HepG2 (cell line): ENCODE measurements around the gene CDS1. TPM values are rescaled to one million over a fixed set of nuclear protein-coding genes. Genes with fewer than 3 reads are reported as not detected.

Experiments used
- ATF7 ChIP-seq, 2 experiments: fragments of 450-650 bp in 1 of 2; sonication (generic) in 1 of 2; formaldehyde crosslinking in 1 of 2; IDR thresholded peaks; 2 replicates each; pipeline versions ENCODE4 v1.4.0 to v1.6.1; 2016 to 2020; ENCODE audit warnings: antibody characterized with exemption in 1 of 2, mild to moderate bottlenecking in 1 of 2, missing genetic modification reagents in 1 of 2
- CHD4 ChIP-seq: fragments of 200-600 bp; sonication (generic); IDR thresholded peaks from 2 replicates; pipeline ENCODE4 v1.7.0; 2017; ENCODE audit warnings: mild to moderate bottlenecking, low read length, borderline replicate concordance
- CSRNP2 ChIP-seq: sonication (generic); formaldehyde crosslinking; conservative IDR thresholded peaks from 2 replicates; pipeline ENCODE4 v1.8.0; 2022; ENCODE audit warnings: low read depth, missing genetic modification reagents
- ELF3 ChIP-seq: IDR thresholded peaks from 2 replicates; pipeline ENCODE4 v1.6.1; 2016; ENCODE audit warnings: missing genetic modification reagents, missing compliant biosample characterization
- FOXO1 ChIP-seq: sonication (generic); formaldehyde crosslinking; IDR thresholded peaks from 2 replicates; pipeline ENCODE4 v1.4.0; 2020; ENCODE audit warnings: missing genetic modification reagents
- FOXP4 ChIP-seq: sonication (generic); formaldehyde crosslinking; IDR thresholded peaks from 2 replicates; pipeline ENCODE4 v1.4.0; 2020; ENCODE audit warnings: missing genetic modification reagents
- HDAC1 ChIP-seq: sonication (generic); formaldehyde crosslinking; IDR thresholded peaks from 2 replicates; pipeline ENCODE4 v1.5.1; 2020; ENCODE audit warnings: mild to moderate bottlenecking, missing genetic modification reagents
- IKZF5 ChIP-seq: IDR thresholded peaks from 2 replicates; pipeline ENCODE4 v1.6.1; 2018; ENCODE audit warnings: missing genetic modification reagents, mild to moderate bottlenecking, missing compliant biosample characterization
- KAT2B ChIP-seq: fragments of 150-350 bp; IDR thresholded peaks from 2 replicates; pipeline ENCODE4 v1.6.1; 2014; ENCODE audit warnings: low read depth, low read length, borderline replicate concordance
- MED1 ChIP-seq: sonication (generic); formaldehyde crosslinking; IDR thresholded peaks from 2 replicates; pipeline ENCODE4 v1.4.0; 2020; ENCODE audit warnings: missing genetic modification reagents
- MEF2D ChIP-seq: sonication (generic); formaldehyde crosslinking; IDR thresholded peaks from 2 replicates; pipeline ENCODE4 v1.5.1; 2020; ENCODE audit warnings: mild to moderate bottlenecking, missing genetic modification reagents
- MIXL1 ChIP-seq: IDR thresholded peaks from 2 replicates; pipeline ENCODE4 v1.6.1; 2016
- NCOR1 ChIP-seq: fragments of 200-600 bp; sonication (generic); IDR thresholded peaks from 2 replicates; pipeline ENCODE4 v1.7.0; 2017; ENCODE audit warnings: antibody characterized with exemption, low read length, borderline replicate concordance
- NR2F1 ChIP-seq, 2 experiments: fragments of 450-650 bp in 1 of 2; formaldehyde crosslinking in 1 of 2; IDR thresholded peaks; 2 replicates each; pipeline versions ENCODE4 v1.5.0 to v1.6.1; 2016 to 2020; ENCODE audit warnings: mild to moderate bottlenecking in 1 of 2, missing compliant biosample characterization in 1 of 2, missing genetic modification reagents in 1 of 2, moderate library complexity in 1 of 2
- SNAI1 ChIP-seq: sonication (generic); formaldehyde crosslinking; IDR thresholded peaks from 2 replicates; pipeline ENCODE4 v1.5.0; 2020; ENCODE audit warnings: mild to moderate bottlenecking, missing genetic modification reagents, borderline replicate concordance
- ZBTB14 ChIP-seq: sonication (generic); formaldehyde crosslinking; IDR thresholded peaks from 2 replicates; pipeline ENCODE4 v1.4.0; 2020; ENCODE audit warnings: missing genetic modification reagents
- ZBTB8A ChIP-seq: sonication (generic); formaldehyde crosslinking; IDR thresholded peaks from 2 replicates; pipeline ENCODE4 v1.4.0; 2020; ENCODE audit warnings: mild to moderate bottlenecking, low read depth, missing genetic modification reagents, borderline replicate concordance
- ZGPAT ChIP-seq: IDR thresholded peaks from 2 replicates; pipeline ENCODE4 v1.6.1; 2016; ENCODE audit warnings: mild to moderate bottlenecking
- ZNF232 ChIP-seq: sonication (generic); formaldehyde crosslinking; IDR thresholded peaks from 2 replicates; pipeline ENCODE4 v1.4.0; 2020; ENCODE audit warnings: missing genetic modification reagents, borderline replicate concordance
- ZNF451 ChIP-seq: sonication (generic); formaldehyde crosslinking; IDR thresholded peaks from 2 replicates; pipeline ENCODE4 v1.5.0; 2020; ENCODE audit warnings: mild to moderate bottlenecking, missing genetic modification reagents
- ZNF530 ChIP-seq: sonication (generic); formaldehyde crosslinking; IDR thresholded peaks from 2 replicates; pipeline ENCODE4 v1.5.0; 2020; ENCODE audit warnings: low read depth, mild to moderate bottlenecking, missing genetic modification reagents
- ZNF670 ChIP-seq: sonication (generic); formaldehyde crosslinking; IDR thresholded peaks from 2 replicates; pipeline ENCODE4 v1.8.0; 2022; ENCODE audit warnings: mild to moderate bottlenecking, missing genetic modification reagents, borderline replicate concordance
- ZNF792 ChIP-seq: IDR thresholded peaks from 2 replicates; pipeline ENCODE4 v1.6.1; 2016
- polyA plus RNA-seq, 8 experiments: library from polyadenylated mRNA; depleted of rRNA in 3 of 8; stranded (reverse) in 7 of 8; unstranded in 1 of 8; fragments of >200 nt; fragmentation: Illumina TruSeq in 4 of 8; extraction: Trizol in 4 of 8; gene quantifications; 2 replicates each; pipeline versions ENCODE4 v1.2.1 to v1.2.3, GENCODE V29; 2011 to 2016; ENCODE audit warnings: low read depth in 4 of 8, missing spikeins in 1 of 8, mixed read lengths in 1 of 8; ENCODE audit not compliant: insufficient read depth in 1 of 8
- total RNA-seq, 5 experiments: library from RNA; depleted of rRNA; stranded (reverse); fragments of >200 nt; fragmentation: Illumina TruSeq; extraction: Trizol; gene quantifications; 2 replicates each; pipeline ENCODE4 v1.2.3, GENCODE V29; 2016; ENCODE audit warnings: low read depth in 1 of 5

The CDS1 gene
- total and polyA plus RNA-seq, 2 of the 13 experiments (the other 11 are each of a cell fraction or from before 2014, with no cell fraction given), result 2.1 to 3.2 TPM

- peak; percentile 68 for TF ChIP-seq FOXP4 (CRISPR knock-in tag)
- TF ChIP-seq ZBTB8A (CRISPR knock-in tag), result no peak
- TF ChIP-seq MED1 (CRISPR knock-in tag), result 0 out of 2 replicates have a peak, but pooled peaks have one; percentile 25
- TF ChIP-seq ZNF530 (CRISPR knock-in tag), result no peak
- no peak for TF ChIP-seq ATF7 (IDR thresholded peaks at IDR 0.05)
- TF ChIP-seq ATF7 (CRISPR knock-in tag; IDR thresholded peaks at IDR 0.05), result no peak
- TF ChIP-seq ZNF232, result no peak
- peak; percentile 27; the same call in 1 of the 2 replicates for TF ChIP-seq IKZF5 (CRISPR knock-in tag)
- no peak for TF ChIP-seq FOXO1
- TF ChIP-seq ELF3 (CRISPR knock-in tag), result peak; percentile 63; the same call in 1 of the 2 replicates
- TF ChIP-seq CSRNP2 (CRISPR knock-in tag), result no peak
- no peak for TF ChIP-seq NR2F1 (CRISPR knock-in tag; IDR thresholded peaks at IDR 0.05)
- no peak for TF ChIP-seq ZBTB14 (CRISPR knock-in tag)
- peak; percentile 66; the same call in 1 of the 2 replicates for TF ChIP-seq NCOR1
- TF ChIP-seq MEF2D (CRISPR knock-in tag), result peak; percentile 72; the same call in 1 of the 2 replicates
- no peak for TF ChIP-seq ZNF792 (CRISPR knock-in tag)
- TF ChIP-seq KAT2B, result no peak
- TF ChIP-seq HDAC1 (CRISPR knock-in tag), result no peak
- TF ChIP-seq MIXL1 (CRISPR knock-in tag), result no peak
- TF ChIP-seq ZGPAT (CRISPR knock-in tag), result peak; percentile 57
- no peak for TF ChIP-seq CHD4
- no peak for TF ChIP-seq ZNF451 (CRISPR knock-in tag)
- TF ChIP-seq SNAI1 (CRISPR knock-in tag), result no peak
- TF ChIP-seq ZNF670 (CRISPR knock-in tag), result no peak
These were observed 98.8 kb downstream of the CDS1 start (continued) for GRCh38 chr4:84681486-84682274.
